GM12878 (cell line): ENCODE measurements around the gene ATF7. TPM values are rescaled to one million over a fixed set of nuclear protein-coding genes. Genes with fewer than 3 reads are reported as not detected.

Experiments
- ATAC-seq: fragments of 200-7000 bp; cut with Tn5 transposase; 3 replicates; pipeline ENCODE4 v1.9.1; 2020; ENCODE audit warnings: mild to moderate bottlenecking, moderate library complexity
- BruUV-seq: library from RNA; stranded (reverse); fragments of 400-500 nt; replicated peaks from 2 replicates; lab custom pipeline; 2021; lab: Mats Ljungman, UMichigan
- CTCF ChIA-PET: fragments of 300-600 bp; sonication (Branson Sonifier 250); formaldehyde crosslinking; extraction: SDS; loops from one replicate; lab custom pipeline; 2021; ENCODE audit warnings: inconsistent platforms; lab: Yijun Ruan, JAX
- POLR2A ChIA-PET: fragments of 350-600 bp; formaldehyde crosslinking; extraction: SDS; loops from one replicate; lab custom pipeline; 2021; ENCODE audit warnings: inconsistent platforms; lab: Charles Lee
- RAD21 ChIA-PET: fragments of 300-600 bp; sonication (Branson Sonifier 250); formaldehyde crosslinking; loops from one replicate; lab custom pipeline; 2023; ENCODE audit warnings: antibody characterized with exemption; ENCODE audit not compliant: unreplicated experiment; lab: Charles Lee
- SMC1A ChIA-PET: fragments of 300-600 bp; sonication (Branson Sonifier 250); formaldehyde crosslinking; loops from one replicate; lab custom pipeline; 2023; ENCODE audit not compliant: unreplicated experiment, uncharacterized antibody; lab: Charles Lee
- DNase-seq: peaks from one replicate; pipeline ENCODE4 v3.0.0-alpha.2; 2011; ENCODE audit warnings: low read depth, low spot score
- FAIRE-seq: peaks from 3 replicates; lab custom pipeline; 2011; peaks lifted over from hg19 to GRCh38; lab: Jason Lieb, UNC
- H2AFZ ChIP-seq: 2 replicates; pipeline ENCODE4 v1.6.0; 2011; ENCODE audit warnings: low read depth, low read length, control low read depth; ENCODE audit not compliant: control insufficient read depth
- H3K27ac ChIP-seq: 2 replicates; pipeline ENCODE4 v1.5.1; 2011; ENCODE audit warnings: control low read depth; ENCODE audit not compliant: control insufficient read depth, insufficient read depth
- H3K27me3 ChIP-seq, 2 experiments: replicated peaks in 1 of 2; 2 replicates each; pipeline versions ENCODE4 v1.6.0 to v1.6.1; 2011; ENCODE audit warnings: low read length in 1 of 2; ENCODE audit not compliant: control insufficient read depth in 2 of 2, insufficient read depth in 2 of 2
- H3K36me3 ChIP-seq, 2 experiments: 2 replicates each; pipeline ENCODE4 v1.5.1; 2011; ENCODE audit warnings: low read length in 1 of 2; ENCODE audit not compliant: control insufficient read depth in 2 of 2, insufficient read depth in 2 of 2
- H3K4me1 ChIP-seq: 2 replicates; pipeline ENCODE4 v1.6.1; 2011; ENCODE audit warnings: mild to moderate bottlenecking, low read length, moderate library complexity, mixed read lengths; ENCODE audit not compliant: control insufficient read depth, insufficient read depth
- H3K4me2 ChIP-seq: 2 replicates; pipeline ENCODE4 v1.6.0; 2011; ENCODE audit warnings: control low read depth; ENCODE audit not compliant: control insufficient read depth, insufficient read depth
- H3K4me3 ChIP-seq: fragments of 200-600 bp; sonication (generic); 2 replicates; pipeline ENCODE4 v1.5.1; 2016
- H3K79me2 ChIP-seq: 2 replicates; pipeline ENCODE4 v1.6.0; 2011; ENCODE audit warnings: low read length; ENCODE audit not compliant: control insufficient read depth, insufficient read depth
- H3K9ac ChIP-seq: 2 replicates; pipeline ENCODE4 v1.8.0; 2011; ENCODE audit warnings: low read length, control low read depth, mixed read lengths; ENCODE audit not compliant: control insufficient read depth, insufficient read depth
- H3K9me3 ChIP-seq: replicated peaks from 3 replicates; pipeline ENCODE4 v1.5.1; 2011; ENCODE audit warnings: mild to moderate bottlenecking, low read length; ENCODE audit not compliant: control insufficient read depth, insufficient read depth
- H4K20me1 ChIP-seq: 2 replicates; pipeline ENCODE4 v1.6.0; 2011; ENCODE audit not compliant: control insufficient read depth, insufficient read depth
- BCL11A ChIP-seq: IDR thresholded peaks from 2 replicates; pipeline ENCODE4 v1.6.1; 2011; ENCODE audit warnings: low read depth, low read length
- BHLHE40 ChIP-seq, 2 experiments: fragments of 450-650 bp in 1 of 2; IDR thresholded peaks; 2 replicates each; pipeline ENCODE4 v1.6.1; 2011 to 2017; ENCODE audit warnings: low read depth in 2 of 2, borderline replicate concordance in 1 of 2, improper control_type of control experiment in 1 of 2, low read length in 1 of 2, mild to moderate bottlenecking in 1 of 2
- CBX5 ChIP-seq: sonication (generic); IDR thresholded peaks from 2 replicates; pipeline ENCODE4 v1.6.1; 2016; ENCODE audit warnings: low read depth, moderate library complexity, mild to moderate bottlenecking, inconsistent platforms
- CHD2 ChIP-seq: IDR thresholded peaks from 2 replicates; pipeline ENCODE4 v1.6.1; 2011; ENCODE audit warnings: low read depth, low read length, improper control_type of control experiment, borderline replicate concordance
- POLR2AphosphoS2 ChIP-seq: IDR thresholded peaks from 2 replicates; pipeline ENCODE4 v1.6.1; 2011; ENCODE audit warnings: low read depth, mild to moderate bottlenecking, low read length, improper control_type of control experiment, moderate library complexity
- RAD51 ChIP-seq: fragments of 450-650 bp; IDR thresholded peaks from 2 replicates; pipeline ENCODE4 v1.6.1; 2016; ENCODE audit warnings: moderate library complexity, mild to moderate bottlenecking, inconsistent platforms
- SIN3A ChIP-seq: IDR thresholded peaks from 2 replicates; pipeline ENCODE4 v1.6.1; 2012; ENCODE audit warnings: low read depth, low read length, improper control_type of control experiment
- STAT3 ChIP-seq: IDR thresholded peaks from 2 replicates; pipeline ENCODE4 v1.6.1; 2011; ENCODE audit warnings: low read depth, low read length, improper control_type of control experiment
- WGBS: methylation state at CpG from one replicate; pipeline ENCODE4 v1.1.6; 2016; ENCODE audit warnings: low lambda C conversion rate; ENCODE audit not compliant: insufficient replicate concordance, insufficient coverage; ENCODE audit errors: missing lambda C conversion rate; 5-methylcytosine and 5-hydroxymethylcytosine counted together
- in situ Hi-C: fragments of 300-500 bp; cut with MboI; formaldehyde crosslinking; loops from 9 replicates; pipeline ENCODE4 v1.14.3; 2018; ENCODE audit warnings: mixed read lengths
- intact Hi-C: fragments of 100-400 bp; cut with micrococcal nuclease; formaldehyde crosslinking; loops from one replicate; pipeline ENCODE4 v1.14.2; 2022; ENCODE audit not compliant: unreplicated experiment
- polyA plus RNA-seq, 11 experiments: library from polyadenylated mRNA; depleted of rRNA in 4 of 11; unstranded in 6 of 11; stranded (reverse) in 5 of 11; fragments of >200 nt; fragmentation: Nextera tagmentation in 4 of 11; fragmentation: Illumina TruSeq in 1 of 11; extraction: Ambion mirVana in 4 of 11; extraction: Trizol in 1 of 11; gene quantifications; 1 replicate in 1 of 11; 2 replicates in 10 of 11; pipeline versions ENCODE4 v1.2.1 to v1.2.3, GENCODE V29; 2011 to 2016; ENCODE audit warnings: inconsistent platforms in 2 of 11, missing spikeins in 2 of 11, low read depth in 1 of 11
- total RNA-seq, 4 experiments: library from RNA; depleted of rRNA in 3 of 4; stranded (reverse); fragments of >200 nt in 3 of 4; fragmentation: Illumina TruSeq in 1 of 4; extraction: Trizol in 1 of 4; gene quantifications; 2 replicates each; pipeline versions ENCODE4 v1.2.1 to v1.2.3, GENCODE V29; 2013 to 2021
- TF ChIP-seq, protein P1 (sequence below): IDR thresholded peaks from 2 replicates; pipeline ENCODE4 v1.6.1; 2012; ENCODE audit warnings: low read depth, low read length, improper control_type of control experiment
- TF ChIP-seq, protein P2 (sequence below): fragments of 450-650 bp; formaldehyde crosslinking; IDR thresholded peaks from 2 replicates; pipeline ENCODE4 v1.4.0; 2020; ENCODE audit warnings: mild to moderate bottlenecking, moderate library complexity
- TF ChIP-seq, protein P3 (sequence below): IDR thresholded peaks from 2 replicates; pipeline ENCODE4 v1.6.1; 2011; ENCODE audit warnings: low read depth, low read length, improper control_type of control experiment, borderline replicate concordance
- TF ChIP-seq, protein P4 (sequence below): IDR thresholded peaks from 2 replicates; pipeline ENCODE4 v1.6.1; 2011; ENCODE audit warnings: borderline replicate concordance, low read depth, mild to moderate bottlenecking, moderate library complexity, mixed read lengths, low read length; ENCODE audit not compliant: insufficient read depth; ENCODE audit errors: extremely low read length

ATF7 gene
- total and polyA plus RNA-seq, 10 of the 15 experiments (the other 5 are each of a cell fraction or from before 2014, with no cell fraction given): 9.1 to 30.7 (median 21.8) TPM

DNA sequence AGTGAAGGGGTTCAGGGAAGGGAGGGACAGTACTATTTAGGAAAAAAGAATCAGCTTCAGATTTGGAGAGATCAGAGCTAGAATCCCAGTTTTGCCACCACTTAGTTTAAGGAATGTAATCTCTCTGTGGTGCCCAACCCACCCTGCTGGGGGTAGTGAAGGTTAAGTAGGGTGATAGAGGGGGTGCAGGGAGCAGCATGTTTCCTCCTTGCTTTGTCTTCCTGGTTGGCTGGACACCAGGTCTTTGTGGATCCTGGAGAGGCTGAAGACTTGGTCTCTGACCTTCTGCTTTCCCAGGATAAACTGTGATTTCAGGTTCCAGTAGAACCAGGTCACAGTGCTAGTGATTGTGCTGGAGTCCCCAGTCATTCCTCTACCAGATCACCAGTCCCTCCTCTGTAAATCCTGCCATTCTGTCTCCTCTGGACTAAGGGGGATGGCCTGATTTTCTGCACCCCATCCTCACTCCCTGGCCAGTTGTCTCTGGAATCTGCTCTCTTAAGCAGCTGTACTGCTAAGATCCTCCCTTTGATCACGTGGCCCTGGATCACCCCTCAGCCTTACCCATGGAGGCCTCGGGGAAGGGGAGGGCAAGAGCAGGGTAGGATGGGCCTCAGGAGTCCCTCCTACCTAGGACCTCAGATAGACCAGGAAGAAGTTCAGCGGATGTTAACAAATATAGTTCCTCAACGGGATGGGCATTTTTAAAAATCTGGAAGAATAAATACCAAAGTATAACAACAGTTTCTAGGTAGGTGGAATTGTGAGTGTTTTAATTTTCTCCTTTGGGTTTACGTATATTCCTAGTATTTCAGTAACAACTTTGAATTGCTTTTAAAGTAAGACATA lies 130.1 kb downstream of the ATF7 start:
- no peaks in the 10 kb centered on the region for H4K20me1 ChIP-seq
- intact Hi-C loops: no loop called here
- no peak overlapping the region for H3K27ac ChIP-seq
- no peak overlapping the region for H3K9ac ChIP-seq
- CTCF ChIA-PET: interaction anchor here (1.0 to 1.4 kb wide), 4 partner anchors 19 to 250 kb away, joined by 3 to 4 read pairs (median 3); no protein-coding TSS in a partner anchor
- ATAC-seq (0 out of 3 replicates have a peak, but pooled peaks have one; percentile 10), FAIRE-seq (no peak), DNase-seq (peak; percentile 28)
- H3K27me3 ChIP-seq: no peaks in the 10 kb centered on the region
- H2AFZ ChIP-seq: no peak overlapping the region
- H3K4me3 ChIP-seq: no peak overlapping the region
- WGBS: 52% methylated on average over 5 of the region's 5 CpGs
- no peak for TF ChIP-seq CHD2
- TF ChIP-seq, protein P1, sequence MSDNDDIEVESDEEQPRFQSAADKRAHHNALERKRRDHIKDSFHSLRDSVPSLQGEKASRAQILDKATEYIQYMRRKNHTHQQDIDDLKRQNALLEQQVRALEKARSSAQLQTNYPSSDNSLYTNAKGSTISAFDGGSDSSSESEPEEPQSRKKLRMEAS: peak; percentile 31; the same call in 1 of the 2 replicates
- TF ChIP-seq POLR2AphosphoS2: no peak
- TF ChIP-seq BHLHE40 (IDR thresholded peaks at IDR 0.05; ENCODE audit: borderline replicate concordance in 1 of 2, low read depth in 2 of 2, low read length in 1 of 2): peak in 1 of 2 experiments; percentile 37; a peak in 1 of 4 replicates
- TF ChIP-seq, protein P2, sequence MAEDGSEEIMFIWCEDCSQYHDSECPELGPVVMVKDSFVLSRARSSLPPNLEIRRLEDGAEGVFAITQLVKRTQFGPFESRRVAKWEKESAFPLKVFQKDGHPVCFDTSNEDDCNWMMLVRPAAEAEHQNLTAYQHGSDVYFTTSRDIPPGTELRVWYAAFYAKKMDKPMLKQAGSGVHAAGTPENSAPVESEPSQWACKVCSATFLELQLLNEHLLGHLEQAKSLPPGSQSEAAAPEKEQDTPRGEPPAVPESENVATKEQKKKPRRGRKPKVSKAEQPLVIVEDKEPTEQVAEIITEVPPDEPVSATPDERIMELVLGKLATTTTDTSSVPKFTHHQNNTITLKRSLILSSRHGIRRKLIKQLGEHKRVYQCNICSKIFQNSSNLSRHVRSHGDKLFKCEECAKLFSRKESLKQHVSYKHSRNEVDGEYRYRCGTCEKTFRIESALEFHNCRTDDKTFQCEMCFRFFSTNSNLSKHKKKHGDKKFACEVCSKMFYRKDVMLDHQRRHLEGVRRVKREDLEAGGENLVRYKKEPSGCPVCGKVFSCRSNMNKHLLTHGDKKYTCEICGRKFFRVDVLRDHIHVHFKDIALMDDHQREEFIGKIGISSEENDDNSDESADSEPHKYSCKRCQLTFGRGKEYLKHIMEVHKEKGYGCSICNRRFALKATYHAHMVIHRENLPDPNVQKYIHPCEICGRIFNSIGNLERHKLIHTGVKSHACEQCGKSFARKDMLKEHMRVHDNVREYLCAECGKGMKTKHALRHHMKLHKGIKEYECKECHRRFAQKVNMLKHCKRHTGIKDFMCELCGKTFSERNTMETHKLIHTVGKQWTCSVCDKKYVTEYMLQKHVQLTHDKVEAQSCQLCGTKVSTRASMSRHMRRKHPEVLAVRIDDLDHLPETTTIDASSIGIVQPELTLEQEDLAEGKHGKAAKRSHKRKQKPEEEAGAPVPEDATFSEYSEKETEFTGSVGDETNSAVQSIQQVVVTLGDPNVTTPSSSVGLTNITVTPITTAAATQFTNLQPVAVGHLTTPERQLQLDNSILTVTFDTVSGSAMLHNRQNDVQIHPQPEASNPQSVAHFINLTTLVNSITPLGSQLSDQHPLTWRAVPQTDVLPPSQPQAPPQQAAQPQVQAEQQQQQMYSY (CRISPR knock-in tag): no peak
- TF ChIP-seq, protein P3, sequence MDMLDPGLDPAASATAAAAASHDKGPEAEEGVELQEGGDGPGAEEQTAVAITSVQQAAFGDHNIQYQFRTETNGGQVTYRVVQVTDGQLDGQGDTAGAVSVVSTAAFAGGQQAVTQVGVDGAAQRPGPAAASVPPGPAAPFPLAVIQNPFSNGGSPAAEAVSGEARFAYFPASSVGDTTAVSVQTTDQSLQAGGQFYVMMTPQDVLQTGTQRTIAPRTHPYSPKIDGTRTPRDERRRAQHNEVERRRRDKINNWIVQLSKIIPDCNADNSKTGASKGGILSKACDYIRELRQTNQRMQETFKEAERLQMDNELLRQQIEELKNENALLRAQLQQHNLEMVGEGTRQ: peak; percentile 56; the same call in 1 of the 2 replicates
- TF ChIP-seq, protein P4, sequence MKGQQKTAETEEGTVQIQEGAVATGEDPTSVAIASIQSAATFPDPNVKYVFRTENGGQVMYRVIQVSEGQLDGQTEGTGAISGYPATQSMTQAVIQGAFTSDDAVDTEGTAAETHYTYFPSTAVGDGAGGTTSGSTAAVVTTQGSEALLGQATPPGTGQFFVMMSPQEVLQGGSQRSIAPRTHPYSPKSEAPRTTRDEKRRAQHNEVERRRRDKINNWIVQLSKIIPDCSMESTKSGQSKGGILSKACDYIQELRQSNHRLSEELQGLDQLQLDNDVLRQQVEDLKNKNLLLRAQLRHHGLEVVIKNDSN: peak; percentile 37
- TF ChIP-seq BCL11A: no peak
- TF ChIP-seq RAD51: peak; percentile 94
- no peak for TF ChIP-seq STAT3
- TF ChIP-seq SIN3A: no peak
- TF ChIP-seq CBX5: no peak
- H3K4me2 ChIP-seq: peak overlapping the region; percentile 26; the same call in 1 of the 2 replicates
- SMC1A ChIA-PET: interaction anchor here (1.3 to 3.1 kb wide), 3 partner anchors 13 to 143 kb away, joined by 3 to 9 read pairs (median 3); no protein-coding TSS in a partner anchor
- H3K79me2 ChIP-seq: peaks cover 2% of the 10 kb centered on the region; the same call in 1 of the 2 replicates
- RAD21 ChIA-PET: interaction anchor here (1.0 kb wide), 1 partner anchor 175 kb away, joined by 3 read pairs; the partner anchor contains the start of gene AAAS
- H3K9me3 ChIP-seq: no peaks in the 10 kb centered on the region
- BruUV-seq: no TSS peak
- no peaks in the 10 kb centered on the region for H3K36me3 ChIP-seq
- in situ Hi-C loops: no loop called here
- POLR2A ChIA-PET: interaction anchor here (0.6 to 1.4 kb wide), 3 partner anchors 13 to 316 kb away, joined by 3 to 4 read pairs (median 3); partner anchors contain the start of genes CSAD and ZNF740
- H3K4me1 ChIP-seq: peaks cover 17% of the 10 kb centered on the region
